ENCODE measurements around the gene PLA1A.

GRCh38 chr3:119582178-119582577, 15.5 kb upstream of the PLA1A start:
- TF ChIP-seq EZH2phosphoT487 (IDR thresholded peaks at IDR 0.05; ENCODE audit: insufficient read depth, low read depth): no peak
- TF ChIP-seq EZH2 (IDR thresholded peaks at IDR 0.05; ENCODE audit: insufficient read depth, poor library complexity, severe bottlenecking): no peak

Measured in GM23248 (cell line).